ENCODE measurements around the gene SPCS2.
A peak's percentile ranks its signal among the peaks of the same experiment; 100 is the strongest.

Gene SPCS2

DNA sequence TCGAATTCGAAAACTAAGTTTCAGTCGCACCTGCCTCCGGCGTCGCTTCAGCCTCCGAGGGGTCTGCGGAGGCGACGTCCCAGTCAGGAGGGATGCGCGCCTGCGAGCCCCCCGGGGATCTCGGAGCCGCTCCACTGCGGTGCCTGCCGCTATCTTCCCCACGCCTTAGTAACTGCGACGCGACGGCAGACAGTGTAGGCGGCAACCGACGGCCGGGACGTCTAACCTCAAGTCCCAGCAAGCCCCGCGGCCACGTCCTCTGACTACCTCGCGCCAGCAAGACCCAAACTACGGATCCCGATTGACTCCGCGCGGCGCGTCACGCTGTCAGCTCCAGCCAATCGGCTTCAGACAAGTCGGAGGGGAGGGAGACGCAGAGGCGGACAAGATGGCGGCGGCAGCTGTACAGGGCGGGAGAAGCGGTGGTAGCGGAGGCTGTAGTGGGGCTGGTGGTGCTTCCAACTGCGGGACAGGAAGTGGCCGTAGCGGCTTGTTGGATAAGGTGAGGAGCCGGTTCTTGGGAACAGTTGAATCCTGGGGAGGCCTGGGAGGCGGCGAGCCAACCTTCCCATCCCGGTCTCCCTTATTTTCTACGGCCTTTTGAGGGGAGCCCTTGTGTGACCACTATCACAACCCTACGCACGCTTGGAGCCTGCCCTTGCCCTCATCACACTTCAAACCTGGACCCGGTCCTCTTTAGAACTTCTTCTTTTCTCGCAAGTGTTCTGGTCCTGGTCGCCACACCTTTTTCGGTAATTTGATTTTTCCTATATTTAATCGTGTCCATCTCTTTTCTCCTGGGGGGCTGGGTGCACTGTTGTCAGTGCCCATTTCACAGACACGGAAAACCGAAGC, at the start of gene SPCS2, which contains the start of gene XRRA1:
Gene SPCS2, plus strand, starts transcription at position 369 of the 855 bp plus-strand sequence. Its CDS starts 20 bp downstream, at position 389.
Gene XRRA1, minus strand, starts transcription at position 194 of the 855 bp plus-strand sequence. CDS start 8,213 bp downstream, outside the sequence.
- peak; percentile 97 for DNase-seq (ENCODE audit: low spot score)

DNA sequence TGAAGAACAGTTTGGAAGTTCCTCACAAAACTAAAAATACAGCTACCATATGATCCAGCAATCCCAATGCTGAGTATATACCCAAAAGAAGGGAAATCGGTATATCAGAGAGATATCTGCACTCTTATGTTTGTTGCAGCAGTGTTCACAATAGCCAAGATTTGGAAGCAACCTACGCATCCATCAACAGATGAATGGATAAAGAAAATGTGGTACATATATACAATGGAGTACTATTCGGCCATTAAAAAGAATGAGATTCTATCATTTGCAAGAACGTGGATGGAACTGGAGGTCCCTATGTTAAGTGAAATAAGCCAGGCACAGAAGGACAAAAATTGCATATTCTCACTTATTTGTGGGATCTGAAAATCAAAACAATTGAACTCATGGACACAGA, 46.7 kb upstream of the SPCS2 start:
- DNase-seq (ENCODE audit: low spot score) = no peak

GRCh38 chr11:74905326-74905725, 43.7 kb upstream of the SPCS2 start:
- DNase-seq (ENCODE audit: low spot score) = no peak

DNA sequence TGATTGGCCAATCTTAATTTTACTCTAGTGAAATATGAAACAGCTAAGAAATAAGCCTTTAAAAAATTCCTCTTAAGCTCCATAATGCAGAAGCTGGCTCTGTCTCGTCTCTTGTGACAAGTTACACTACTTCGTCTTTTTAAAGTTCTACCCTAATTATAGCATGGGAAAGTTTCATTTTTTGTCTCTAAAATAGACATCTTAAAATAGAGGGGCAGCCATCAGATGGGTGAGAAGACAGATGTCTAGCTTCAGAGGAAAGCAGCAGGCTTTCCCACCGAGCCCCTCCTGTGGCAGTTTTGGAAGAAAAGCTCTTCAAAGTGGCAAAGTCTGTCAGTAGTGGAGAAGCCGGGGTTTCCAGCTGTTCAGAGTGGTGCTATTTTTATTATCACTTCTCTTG, 39.7 kb upstream of the SPCS2 start:
- no peak for DNase-seq (ENCODE audit: low spot score)

- DNase-seq (ENCODE audit: low spot score) = no peak
These were observed 39.3 kb upstream of the SPCS2 start for GRCh38 chr11:74909812-74910211.

GRCh38 chr11:74923125-74923524, 25.9 kb upstream of the SPCS2 start:
- DNase-seq (ENCODE audit: low spot score) = peak; percentile 17

DNA sequence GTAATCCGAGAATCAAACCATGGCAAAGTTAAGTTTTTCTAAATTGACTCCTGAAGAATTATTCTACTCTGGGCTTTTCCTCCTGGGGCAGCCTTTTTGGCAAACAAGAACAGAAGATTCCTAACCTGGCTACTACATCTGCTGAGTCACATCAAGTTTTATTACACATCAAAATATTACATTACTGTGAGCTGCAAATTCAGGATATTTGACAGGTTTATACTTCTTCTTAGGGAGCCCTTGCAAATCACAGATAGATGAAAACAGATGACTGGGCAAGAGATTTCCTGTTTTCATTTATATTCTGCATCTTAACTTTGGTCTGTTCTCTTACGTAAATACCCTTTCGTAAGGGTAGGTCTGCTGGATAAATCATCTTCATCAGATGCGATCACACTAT, 23.8 kb upstream of the SPCS2 start:
- DNase-seq (ENCODE audit: low spot score) = peak; percentile 44

GRCh38 chr11:74926304-74927030, 22.6 kb upstream of the SPCS2 start:
- peak; percentile 65 for DNase-seq (ENCODE audit: low spot score)

DNA sequence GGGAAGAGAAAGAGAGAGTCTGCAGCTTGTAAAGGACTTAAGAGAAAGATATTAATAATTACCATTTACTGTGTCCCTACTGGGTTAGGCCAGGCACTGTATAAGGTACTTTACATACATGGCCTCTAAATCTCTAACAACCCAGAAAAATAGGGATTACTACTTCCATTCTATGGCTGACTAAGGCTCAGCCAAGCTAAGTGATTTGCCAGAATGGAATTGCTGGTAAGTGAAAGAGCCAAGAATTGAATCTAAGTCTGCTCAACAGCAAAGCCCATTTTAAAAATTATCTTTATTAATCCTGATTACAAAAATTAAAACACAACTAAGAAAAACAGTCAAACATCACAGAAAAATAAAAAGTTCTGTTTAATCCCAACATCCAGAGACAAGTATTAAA, 21.6 kb upstream of the SPCS2 start:
- peak; percentile 31 for DNase-seq (ENCODE audit: low spot score)

DNA sequence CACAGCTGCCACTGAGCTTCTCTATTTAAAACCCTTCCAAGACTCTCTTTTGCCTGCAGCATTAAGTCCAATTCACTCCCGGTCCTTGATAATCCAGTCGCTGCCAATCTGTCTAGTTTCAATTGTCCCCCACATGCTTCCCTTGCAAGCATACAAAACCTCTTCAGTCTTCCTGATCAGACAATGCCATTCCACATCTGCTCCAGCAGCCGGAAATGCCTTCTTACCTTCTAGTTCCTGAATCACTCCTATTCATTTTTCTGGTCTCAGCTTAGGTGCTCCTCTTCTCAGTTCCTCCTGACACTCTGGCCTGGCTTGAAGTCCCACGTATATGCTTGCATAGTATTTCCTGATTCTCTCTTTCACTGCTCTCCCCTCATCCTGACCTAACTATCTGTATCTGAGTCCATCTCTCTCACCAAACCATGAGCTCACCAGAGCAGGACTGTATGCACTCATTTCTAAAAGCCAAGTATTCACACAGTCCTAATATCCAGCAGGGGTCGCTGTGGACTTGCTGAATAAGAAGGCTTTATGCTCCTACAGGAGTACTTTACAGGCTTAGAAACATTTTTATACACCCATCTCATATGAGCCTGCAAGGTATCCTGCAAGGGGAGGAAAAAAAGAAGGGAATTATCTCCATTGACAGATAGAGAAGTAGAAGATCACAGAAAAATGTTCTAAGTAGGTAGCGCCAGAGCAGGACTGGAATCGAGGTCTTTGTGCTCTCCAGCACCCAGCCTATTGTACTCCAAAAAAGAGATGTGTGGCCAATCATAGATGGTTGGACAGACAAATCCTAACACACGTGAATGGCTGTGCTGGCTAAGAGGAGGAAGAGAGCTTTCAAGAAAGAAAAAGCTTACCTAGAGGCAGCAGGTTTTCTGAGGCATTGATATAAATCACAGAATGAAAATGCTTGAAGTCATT, 19.4 kb upstream of the SPCS2 start:
- DNase-seq (ENCODE audit: low spot score) = peak; percentile 77

DNA sequence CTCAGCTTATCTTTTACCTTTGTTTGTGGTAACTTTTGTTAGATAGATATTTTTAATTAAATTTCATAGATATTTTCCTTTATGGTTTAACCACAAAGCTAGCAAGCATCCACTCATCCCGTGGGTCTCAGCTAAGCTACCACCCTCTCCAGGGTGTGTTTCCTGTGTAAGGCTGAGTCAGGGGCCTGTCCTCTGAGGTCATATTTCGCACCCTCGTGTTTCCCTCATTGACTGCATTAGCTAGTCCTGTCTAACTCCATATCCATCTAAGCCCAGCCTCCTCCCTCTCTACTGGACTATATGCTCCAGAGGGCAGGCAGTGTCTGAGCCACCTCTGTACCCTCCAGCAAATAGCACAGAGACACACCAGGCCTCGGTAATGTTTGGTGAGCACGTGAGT, 16.9 kb upstream of the SPCS2 start:
- no peak for DNase-seq (ENCODE audit: low spot score)

GRCh38 chr11:74932797-74933196, 16.3 kb upstream of the SPCS2 start:
- DNase-seq (ENCODE audit: low spot score) = no peak

DNA sequence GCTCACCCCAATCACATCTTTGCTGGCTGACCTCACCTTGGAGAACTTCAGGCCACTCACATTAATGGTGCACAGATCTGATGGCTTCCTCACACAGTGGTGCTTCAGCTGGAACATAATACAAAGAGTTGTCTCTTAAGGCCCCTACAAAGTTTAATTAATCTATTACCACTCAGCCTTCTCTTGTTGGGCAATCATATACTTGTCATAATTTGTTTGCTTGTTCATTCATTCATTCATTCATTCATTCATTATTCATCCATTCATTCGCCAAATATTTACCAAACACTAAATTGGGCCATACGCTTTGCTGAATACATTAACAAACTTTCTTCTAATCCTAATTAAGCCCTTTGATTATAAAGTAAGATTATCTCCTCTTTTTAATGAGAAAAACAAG, 15.3 kb upstream of the SPCS2 start:
- DNase-seq (ENCODE audit: low spot score) = no peak

DNA sequence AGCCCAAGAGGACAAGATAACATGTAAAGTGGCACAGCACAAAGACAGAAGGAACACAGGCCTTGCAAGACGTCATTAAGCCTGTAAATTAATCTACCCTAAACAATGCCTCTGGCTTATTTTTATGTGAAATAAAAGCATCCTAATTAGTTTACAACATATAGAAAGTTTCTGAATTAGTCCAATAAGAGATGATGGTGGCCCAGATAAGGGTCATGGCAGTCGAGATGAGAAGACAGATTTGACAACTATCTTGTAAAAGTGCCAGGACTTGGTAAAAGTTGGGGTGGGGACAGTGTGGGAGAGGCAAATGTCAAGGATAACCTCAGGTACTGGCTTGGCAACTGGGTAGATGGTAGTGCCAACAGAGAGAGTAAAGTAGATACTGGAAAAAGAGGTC, 13.8 kb upstream of the SPCS2 start:
- DNase-seq (ENCODE audit: low spot score) = no peak

- DNase-seq (ENCODE audit: low spot score) = no peak
These were observed 13.0 kb upstream of the SPCS2 start for GRCh38 chr11:74936087-74936486.

- no peak for DNase-seq (ENCODE audit: low spot score)
These were observed 12.1 kb upstream of the SPCS2 start for GRCh38 chr11:74936976-74937375.

DNA sequence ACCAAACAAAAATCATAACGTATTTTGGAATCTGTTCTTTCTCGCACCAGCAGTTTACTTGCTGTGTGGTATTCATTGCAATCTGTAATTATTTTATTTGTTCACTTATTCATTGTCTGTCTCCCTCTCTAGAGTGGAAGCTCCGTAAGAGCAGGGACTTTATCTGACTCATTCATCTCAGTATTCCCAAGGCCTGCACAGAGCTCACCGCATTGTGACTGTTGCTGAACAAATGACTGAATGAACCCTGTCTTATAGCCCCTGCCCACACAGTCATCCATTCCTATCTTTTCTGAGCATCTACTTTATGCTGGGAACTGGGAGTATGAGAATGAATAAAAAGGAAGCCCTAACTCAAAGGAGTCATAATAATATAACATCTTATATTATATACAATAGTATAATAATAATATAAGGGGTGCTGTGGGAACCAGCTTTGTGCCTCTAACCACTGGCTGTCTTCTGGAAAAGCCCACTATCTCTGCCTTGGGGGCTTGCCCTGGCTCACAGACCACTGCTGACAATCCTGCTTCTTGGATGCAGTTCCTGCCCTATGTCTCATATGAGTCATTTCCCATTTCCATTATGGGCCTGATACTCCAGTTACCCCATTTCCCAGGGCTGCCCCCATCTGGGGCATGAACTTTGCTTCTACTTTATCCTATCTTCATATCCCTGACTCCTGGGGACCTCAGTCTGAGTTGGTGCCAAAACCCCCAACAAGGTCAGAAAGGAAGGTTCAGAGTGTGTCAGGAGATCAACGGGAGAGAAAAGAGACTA, 11.2 kb upstream of the SPCS2 start:
- DNase-seq (ENCODE audit: low spot score) = no peak

GRCh38 chr11:74941492-74941891, 7.6 kb upstream of the SPCS2 start:
- DNase-seq (ENCODE audit: low spot score) = no peak

DNA sequence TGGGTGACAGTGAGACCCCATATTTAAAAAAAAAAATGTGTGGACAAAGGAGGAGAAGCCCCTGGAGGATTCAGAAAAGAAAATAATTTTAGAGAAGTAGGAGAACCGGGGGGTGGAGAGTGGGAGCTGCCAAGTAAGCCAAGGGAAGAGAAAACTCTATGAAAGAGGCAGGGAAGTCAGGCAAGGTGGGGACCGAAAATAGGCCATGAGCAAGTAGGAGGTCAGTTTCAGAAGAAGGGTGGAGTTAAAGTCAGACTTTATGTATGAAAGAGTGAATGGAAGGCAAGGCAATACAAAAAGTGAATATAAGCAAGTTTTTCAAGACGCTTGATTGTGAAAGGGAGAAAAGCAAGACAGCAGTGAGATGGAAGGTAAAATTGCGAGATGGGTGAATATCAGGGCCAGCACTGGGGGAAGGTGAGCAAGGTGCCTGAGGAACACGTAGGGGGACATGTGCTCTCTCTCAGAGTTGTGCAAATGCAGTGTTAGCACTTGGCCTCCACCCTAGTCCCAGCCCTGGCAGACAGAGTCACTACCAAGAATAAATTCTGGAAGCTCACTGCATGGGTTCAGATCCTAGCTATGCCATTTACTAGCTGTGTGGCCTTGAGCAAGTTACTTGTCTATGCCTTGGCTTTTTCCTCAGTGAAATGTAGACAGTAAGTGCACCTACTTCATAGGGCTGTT, 6.8 kb upstream of the SPCS2 start:
- no peak for DNase-seq (ENCODE audit: low spot score)

DNA sequence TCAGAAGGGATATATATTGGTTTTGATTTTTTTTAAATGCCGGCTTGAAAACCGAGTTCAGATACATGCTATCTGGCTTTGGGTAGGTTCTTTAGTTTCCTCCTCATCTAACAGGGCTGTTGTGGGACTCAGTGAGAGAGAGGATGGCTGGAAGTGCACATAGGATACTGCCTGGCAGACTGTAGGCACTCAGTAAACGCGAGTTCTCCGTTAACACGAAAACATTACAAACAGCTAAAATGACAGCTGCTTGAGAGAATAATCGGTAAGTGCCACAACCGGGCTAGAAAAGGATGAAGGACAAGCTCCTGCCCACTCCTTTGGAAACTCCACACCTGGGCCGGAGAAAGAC, 544 bp upstream of the SPCS2 start:
- no peak for DNase-seq (ENCODE audit: low spot score)

GRCh38 chr11:74949753-74950137, 679 bp downstream of the SPCS2 start:
- peak; percentile 21 for DNase-seq (ENCODE audit: low spot score)
